Raji (cell line): Measurements from ENCODE around the gene CMYA5.

Experiments
- POLR2A ChIP-seq: IDR thresholded peaks from 2 replicates; pipeline ENCODE4 v1.6.1; 2011; ENCODE audit warnings: low read depth, low read length, control low read depth; ENCODE audit not compliant: insufficient read depth

The CMYA5 gene

DNA sequence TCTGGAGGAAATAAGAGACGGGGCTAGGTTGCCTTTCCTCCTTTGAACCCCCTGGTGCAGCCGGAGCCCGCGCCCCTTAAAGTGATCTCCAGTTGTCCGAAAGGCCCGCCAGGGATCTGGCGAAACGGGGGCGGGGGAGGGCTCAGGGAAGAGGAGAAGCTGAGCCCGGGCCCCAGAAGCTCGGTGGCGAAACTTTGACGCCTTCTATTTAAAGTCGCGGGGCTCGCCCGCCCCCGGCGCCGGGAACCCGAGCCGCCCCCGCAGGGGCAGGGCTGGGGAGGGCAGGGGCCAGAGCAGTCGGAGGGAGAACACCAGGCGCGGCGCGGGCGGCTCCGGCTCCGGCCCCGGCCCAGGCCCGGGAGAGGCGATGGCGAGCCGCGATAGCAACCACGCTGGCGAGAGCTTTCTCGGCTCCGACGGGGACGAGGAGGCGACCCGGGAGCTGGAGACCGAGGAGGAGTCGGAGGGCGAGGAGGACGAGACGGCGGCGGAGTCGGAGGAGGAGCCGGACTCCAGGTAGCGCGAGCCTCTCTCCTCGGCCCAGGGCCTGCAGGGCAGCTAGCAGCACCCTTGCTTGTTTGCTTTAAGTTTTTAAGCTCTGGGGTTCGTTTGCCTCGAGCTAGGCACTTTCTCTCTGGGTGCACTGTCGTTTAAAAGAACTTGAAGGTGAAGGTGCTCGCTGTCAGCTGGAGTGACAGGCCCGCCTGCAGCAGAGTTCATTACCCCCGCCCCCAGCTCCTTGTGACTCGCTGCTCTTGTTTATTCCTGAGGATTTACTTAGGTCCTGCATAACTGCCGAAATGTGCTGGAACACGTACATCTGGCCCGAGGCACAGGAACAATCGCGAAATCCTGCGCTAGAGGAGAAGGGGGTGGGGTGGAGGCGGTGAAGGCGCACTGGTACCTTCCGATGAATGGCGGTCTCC is at the start of gene CMYA5:
TSS of gene CMYA5 (plus strand) at position 296 of the 926 bp plus-strand sequence. CDS start at position 368, 72 bp downstream.
- TF ChIP-seq POLR2A = no peak

DNA sequence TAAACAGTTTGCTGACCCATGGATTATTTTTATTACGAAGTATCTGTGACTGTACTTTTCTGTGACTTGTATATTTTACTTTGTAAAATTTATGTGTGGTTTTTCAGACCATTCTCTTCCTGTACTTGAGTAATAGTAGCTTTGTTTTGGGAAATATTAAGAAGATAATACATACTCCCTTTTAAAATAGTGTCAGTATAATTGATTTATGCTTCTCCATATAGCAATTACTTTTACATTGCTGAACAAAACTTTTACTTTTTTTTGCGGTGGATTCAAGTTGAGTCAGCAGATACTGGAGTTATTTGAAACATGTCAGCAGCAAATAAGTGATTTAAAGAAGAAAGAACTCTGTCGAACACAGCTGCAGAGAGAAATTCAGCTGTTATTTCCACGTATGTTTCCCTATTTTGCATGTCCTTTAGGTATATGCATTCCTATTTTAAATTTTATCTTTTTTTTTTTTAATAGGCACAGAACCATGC is 49.0 kb upstream of the CMYA5 start:
- no peak for TF ChIP-seq POLR2A

DNA sequence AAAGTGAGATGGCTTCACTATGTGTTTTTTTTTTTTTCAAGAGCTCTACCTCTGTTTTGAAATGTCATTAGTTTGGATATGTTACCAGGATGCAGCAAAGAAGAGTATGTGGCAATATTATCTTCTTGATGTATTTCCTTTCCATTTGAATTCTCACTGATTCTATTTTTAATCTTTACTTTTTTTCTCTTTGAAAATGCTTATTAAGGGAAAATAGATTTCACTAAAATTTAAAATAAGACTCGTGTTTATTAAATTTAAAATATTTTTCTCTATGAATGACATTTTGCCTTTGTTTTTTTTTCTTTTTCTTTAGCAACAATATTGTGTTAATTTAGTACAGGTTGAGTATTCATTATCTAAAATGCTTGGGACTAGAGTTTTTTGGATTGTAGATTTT is 48.2 kb upstream of the CMYA5 start:
- TF ChIP-seq POLR2A = no peak

DNA sequence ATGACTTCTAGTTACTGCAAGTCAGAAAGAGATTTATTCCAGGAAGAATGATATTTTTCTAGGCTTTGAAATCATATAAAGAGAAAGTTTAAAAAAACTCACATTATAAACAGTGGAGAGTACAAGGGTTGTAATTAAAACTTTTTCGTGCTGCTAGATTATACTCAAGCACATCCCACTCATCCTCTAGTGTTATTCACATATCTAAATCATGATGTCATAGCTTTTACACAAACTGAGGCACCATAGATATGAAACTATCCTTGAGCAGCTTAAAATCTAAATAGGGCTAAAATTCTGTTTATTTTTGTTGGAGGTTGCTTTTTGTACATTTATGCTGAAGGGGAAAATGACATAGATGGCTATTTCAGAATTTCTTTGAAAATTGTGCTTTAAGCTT is 47.4 kb upstream of the CMYA5 start:
- no peak for TF ChIP-seq POLR2A

DNA sequence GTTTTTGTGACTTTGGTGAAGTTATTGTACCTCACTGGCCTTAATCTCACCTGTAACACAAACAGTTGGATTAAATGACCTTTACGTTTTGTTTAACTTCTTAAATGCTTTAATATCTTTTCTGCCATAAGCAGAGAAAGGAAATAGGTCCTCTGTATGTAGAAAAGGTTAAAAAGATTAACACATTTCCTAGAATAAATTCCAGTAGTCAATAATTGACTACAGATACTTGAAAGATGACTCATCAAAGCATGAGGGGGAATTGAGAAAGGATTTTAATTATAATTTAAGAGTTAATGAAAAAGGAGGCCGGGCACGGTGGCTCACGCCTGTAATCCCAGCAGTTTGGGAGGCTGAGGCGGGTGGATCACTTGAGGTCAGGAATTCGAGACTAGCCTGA is 35.8 kb upstream of the CMYA5 start:
- TF ChIP-seq POLR2A = no peak

DNA sequence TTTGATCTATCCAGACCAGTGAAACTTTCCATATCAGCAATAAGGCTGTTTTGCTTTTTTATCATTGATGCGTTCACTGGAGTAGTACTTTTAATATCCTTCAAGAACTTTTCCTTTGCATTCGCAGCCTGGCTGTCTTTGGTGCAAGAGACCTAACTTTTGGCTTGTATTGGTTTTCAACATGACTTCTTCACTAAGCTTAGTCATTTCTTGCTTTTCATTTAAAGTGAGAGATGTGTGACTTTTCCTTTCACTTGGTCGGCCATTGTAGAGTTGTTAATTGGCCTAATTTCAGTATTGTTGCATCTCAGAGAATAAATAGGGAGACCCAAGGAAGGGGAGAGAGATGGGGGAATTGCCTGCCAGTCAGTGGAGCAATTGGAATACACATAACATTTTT is 26.4 kb upstream of the CMYA5 start:
- no peak for TF ChIP-seq POLR2A

DNA sequence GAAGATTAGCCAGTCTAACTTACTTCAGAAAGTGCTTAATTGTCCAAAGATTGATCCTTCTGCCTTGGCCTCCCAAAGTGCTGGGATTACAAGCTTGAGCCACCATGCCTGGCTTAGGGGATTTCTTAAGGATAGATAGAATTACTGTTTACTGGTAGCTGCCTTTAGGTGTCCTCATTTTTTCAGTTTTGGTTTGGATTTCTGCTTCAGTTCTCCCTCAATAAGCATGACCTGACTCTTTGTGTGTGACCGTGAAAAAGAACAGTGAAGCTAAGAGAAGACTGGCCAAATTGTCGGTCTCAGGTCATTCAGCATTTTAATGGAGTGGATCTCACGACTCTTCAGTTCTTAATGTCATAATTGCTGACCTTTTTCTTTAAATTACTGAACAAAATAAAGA is 22.9 kb upstream of the CMYA5 start:
- TF ChIP-seq POLR2A = no peak

DNA sequence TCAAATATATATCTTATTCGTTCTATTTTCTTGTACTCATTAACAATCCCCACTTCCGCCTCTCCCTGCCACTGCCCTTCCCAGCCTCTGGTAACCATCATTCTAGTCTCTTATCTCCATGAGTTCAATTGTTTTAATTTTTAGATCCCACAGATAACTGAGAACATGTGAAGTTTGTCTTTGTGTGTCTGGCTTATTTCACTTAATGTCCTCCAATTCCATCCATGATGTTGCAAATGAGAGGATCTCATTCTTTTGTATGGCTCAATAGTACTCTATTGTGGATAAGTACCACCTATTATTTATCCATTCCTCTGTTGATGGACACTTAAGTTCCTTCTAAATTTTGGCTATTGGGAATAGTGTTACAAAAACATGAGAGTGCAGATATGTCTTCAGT is 17.2 kb upstream of the CMYA5 start:
- no peak for TF ChIP-seq POLR2A

DNA sequence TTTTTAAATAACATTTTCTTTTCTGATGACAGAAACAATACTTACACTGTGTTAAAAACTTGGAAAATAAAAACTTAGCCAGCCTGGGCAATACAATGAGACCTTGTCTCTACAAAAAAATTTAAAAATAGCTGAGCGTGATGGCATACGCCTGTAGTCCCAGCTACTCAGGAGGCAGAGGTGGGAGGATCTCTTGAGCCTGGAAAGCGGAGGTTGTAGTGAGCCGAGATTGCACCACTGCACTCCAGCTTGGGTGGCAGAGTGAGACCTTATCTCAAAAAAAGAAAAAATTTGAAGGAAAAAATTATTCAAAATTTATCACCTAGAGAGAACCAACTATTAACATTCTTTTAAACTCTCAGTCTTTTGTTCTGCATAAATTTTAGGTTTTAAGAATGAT is 4.9 kb upstream of the CMYA5 start:
- TF ChIP-seq POLR2A = no peak

DNA sequence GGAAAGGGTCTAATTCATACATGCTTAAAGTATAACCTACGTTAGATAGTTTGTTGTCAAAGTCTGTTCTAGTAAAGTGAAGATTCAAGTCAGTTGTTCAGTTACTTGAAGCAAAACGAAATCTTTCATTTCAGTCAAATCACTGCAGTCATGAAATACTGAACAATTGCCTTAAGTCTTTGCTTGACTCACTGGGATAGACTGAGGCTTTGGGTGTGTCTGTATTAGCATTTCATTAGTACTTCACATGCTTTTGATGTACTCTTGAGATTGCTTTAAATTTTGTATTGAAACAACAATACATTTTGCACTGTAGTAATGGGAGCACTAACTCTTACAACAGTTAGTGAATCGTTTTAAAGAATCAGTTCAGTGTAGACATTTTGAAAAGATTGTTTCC is 4.0 kb upstream of the CMYA5 start:
- no peak for TF ChIP-seq POLR2A

DNA sequence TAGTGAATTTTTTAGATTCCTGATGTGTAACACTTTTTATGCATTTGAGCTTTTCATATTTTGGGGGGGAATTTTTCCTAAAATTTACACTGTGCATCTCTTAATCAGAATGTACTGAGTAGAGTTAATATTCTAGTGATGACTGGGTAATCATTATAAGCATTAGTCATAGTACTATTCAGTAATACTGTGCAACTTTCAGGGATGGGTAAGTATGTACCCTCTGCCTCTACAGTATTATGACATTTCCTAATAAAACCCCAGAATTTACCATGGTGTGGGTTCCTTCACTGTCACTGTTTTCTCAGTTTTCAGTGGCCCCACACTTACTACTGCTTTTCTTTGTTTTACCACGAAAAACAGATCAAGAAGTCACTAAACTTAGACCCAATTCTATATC is 2.8 kb upstream of the CMYA5 start:
- TF ChIP-seq POLR2A = no peak

DNA sequence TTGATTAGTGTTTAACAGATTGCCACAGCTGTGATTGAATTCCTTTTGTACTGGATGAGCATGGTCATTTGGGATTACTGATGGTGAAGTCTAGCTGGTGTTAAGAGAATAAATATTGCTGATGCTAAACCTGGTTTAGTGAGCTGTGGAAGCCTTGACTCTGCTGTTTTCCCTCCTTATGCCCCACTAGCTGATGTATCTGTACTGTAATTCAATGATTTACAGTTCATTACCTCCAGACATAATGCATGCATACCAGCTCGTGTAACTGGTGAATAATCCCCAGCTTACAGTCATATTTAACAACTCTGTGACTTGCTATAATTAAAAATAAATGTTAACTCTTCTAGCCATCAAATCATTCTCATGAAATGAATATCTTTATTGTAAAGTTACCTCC is 1.7 kb upstream of the CMYA5 start:
- TF ChIP-seq POLR2A = no peak

DNA sequence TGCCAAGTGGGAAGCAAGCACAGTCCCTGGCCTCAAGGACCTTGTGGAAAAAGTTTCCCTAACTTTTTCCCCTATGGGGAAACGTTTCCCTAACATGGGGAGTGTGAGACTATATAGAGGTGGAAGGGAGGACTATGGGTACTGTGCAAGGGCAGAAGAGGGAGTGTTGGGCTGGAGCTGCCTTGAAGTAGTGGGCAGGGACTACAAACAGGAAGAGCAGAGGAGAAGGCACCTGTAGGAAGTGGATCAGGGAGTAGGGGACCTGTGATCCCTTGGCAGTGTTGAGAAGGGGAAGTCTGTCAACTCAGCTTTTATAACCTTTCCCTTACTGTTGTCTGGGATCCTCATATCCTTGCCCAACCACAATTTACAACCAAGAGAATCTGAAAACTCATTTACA is 1.4 kb downstream of the CMYA5 start:
- TF ChIP-seq POLR2A = no peak

DNA sequence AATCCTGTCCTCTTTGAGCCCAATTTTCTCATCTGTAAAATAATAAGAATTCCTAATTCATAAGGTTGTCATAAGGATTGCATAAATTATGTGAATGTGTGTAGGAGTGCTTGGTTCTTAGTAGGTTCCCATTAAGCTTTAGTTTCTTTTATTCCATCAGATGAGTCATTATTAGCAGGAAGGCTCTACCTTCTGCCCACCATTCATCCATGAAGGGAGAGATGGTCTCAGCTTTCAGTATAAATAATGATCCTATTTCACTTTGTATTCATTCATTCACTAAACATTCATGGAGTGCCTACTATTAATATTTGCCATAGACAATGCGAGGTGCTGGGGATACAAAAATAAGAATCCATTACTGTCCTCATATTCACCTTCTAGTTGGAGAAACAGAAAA is 3.0 kb downstream of the CMYA5 start:
- no peak for TF ChIP-seq POLR2A

DNA sequence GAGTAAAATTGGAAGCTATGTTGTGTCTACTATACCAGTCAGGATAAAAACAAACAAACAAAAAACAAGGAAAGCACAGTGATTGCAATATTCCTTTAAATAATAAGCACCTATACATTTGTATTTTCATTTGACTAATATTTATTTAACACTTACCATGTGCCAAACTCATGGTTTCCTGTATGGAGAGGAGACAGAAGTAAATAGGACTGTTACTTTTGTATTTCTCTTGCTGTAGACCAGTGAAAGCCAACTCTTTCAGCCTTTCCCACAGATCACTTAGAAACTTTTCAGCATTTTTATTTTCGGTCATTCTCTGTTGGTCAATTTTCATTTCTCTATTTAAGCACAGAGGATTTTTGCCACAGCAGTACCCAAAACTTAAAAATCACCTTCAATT is 4.5 kb downstream of the CMYA5 start:
- TF ChIP-seq POLR2A = no peak

DNA sequence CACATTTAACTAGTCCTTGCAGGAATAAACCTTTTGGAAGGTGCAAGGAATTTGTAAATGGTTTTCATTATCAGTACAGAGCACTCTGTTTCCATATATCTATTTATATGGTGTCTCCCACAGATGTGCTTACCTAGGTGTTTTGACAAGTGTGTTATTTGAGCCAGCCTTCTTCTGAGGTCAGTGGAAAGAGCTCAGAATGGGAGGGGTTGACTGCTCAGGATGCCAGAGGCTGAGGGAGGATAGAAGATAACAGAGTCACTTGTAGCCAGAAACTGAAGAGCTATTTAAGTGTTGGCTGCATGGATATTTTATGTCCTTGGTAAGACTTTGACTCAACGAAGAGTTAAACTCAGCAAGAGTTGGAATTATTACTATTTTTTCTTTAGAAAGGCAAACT is 5.0 kb downstream of the CMYA5 start:
- no peak for TF ChIP-seq POLR2A

DNA sequence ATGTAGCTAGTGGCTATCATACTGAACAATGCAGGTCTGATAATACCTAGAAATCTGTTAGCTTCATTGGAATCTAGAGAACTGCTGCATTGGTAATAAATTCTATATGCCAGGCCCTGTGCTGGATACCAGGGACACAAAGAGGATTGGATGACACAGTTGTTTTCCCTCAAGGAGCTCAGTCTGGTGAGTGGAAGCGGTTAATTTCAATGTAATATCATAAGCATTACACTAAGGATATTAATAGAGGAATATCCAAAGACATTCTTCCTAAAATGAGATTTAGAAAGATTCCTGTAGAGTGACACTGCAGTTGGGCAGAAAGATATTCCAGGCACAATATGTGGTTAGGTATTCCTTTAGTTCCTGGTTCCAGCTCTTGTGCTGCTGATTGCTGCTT is 5.9 kb downstream of the CMYA5 start:
- TF ChIP-seq POLR2A = no peak
